ENCODE measurements around the gene PFKFB1.

The PFKFB1 gene
- long read RNA-seq, donor 1: 0 reads
- long read RNA-seq, donor 2: 0 reads
- long read RNA-seq, donor 3: 0 reads
- long read RNA-seq, donor 4: 0 reads
- long read RNA-seq, donor 5: 0 reads
- long read RNA-seq, donor 6: 0 reads
- long read RNA-seq, donor 7: 0 reads
- long read RNA-seq, donor 8: 0 reads

GRCh38 chrX:54994099-54994498 lies at the start of gene PFKFB1:
Gene PFKFB1, minus strand, starts transcription at chrX:54994188. Its CDS starts 181 bp downstream, at chrX:54994007.
- no peak for DNase-seq

- no peak for DNase-seq
These were observed 47.5 kb upstream of the PFKFB1 start for GRCh38 chrX:55041514-55041913.

- DNase-seq: no peak
These were observed 45.5 kb upstream of the PFKFB1 start for GRCh38 chrX:55039471-55039870.

- no peak for DNase-seq
These were observed 39.4 kb upstream of the PFKFB1 start for GRCh38 chrX:55033429-55033828.

- DNase-seq: no peak
These were observed 36.5 kb upstream of the PFKFB1 start, which contains the start of gene ALAS2 for GRCh38 chrX:55030271-55031205. Gene ALAS2, minus strand, starts transcription at chrX:55030977. Its CDS starts 4,977 bp downstream, at chrX:55026000.

- DNase-seq: no peak
These were observed 35.3 kb upstream of the PFKFB1 start for GRCh38 chrX:55029291-55029690.

GRCh38 chrX:55028611-55029010 lies 34.6 kb upstream of the PFKFB1 start:
- no peak for DNase-seq

- DNase-seq: no peak
These were observed 34.1 kb upstream of the PFKFB1 start for GRCh38 chrX:55028040-55028439.

GRCh38 chrX:55026840-55027239 lies 32.9 kb upstream of the PFKFB1 start:
- no peak for DNase-seq

- no peak for DNase-seq
These were observed 32.2 kb upstream of the PFKFB1 start for GRCh38 chrX:55026143-55026542.

GRCh38 chrX:55014897-55015299 lies 20.9 kb upstream of the PFKFB1 start:
- DNase-seq: no peak

- DNase-seq: no peak
These were observed 17.3 kb upstream of the PFKFB1 start for GRCh38 chrX:55011294-55011693.

- no peak for DNase-seq
These were observed 14.8 kb upstream of the PFKFB1 start for GRCh38 chrX:55008571-55009358.

- DNase-seq: no peak
These were observed 13.7 kb upstream of the PFKFB1 start for GRCh38 chrX:55007656-55008055.

GRCh38 chrX:55006827-55007621 lies 13.0 kb upstream of the PFKFB1 start:
- no peak for DNase-seq

GRCh38 chrX:55005256-55005655 lies 11.3 kb upstream of the PFKFB1 start:
- DNase-seq: no peak

- DNase-seq: no peak
These were observed 10.2 kb upstream of the PFKFB1 start for GRCh38 chrX:55004231-55004630.

GRCh38 chrX:54999717-55000598 lies 6.0 kb upstream of the PFKFB1 start, which contains the start of gene APEX2:
Gene APEX2, plus strand, starts transcription at chrX:55000363. Its CDS starts 60 bp downstream, at chrX:55000423.
- DNase-seq: peak; percentile 89

GRCh38 chrX:54995621-54996020 lies 1.6 kb upstream of the PFKFB1 start:
- DNase-seq: no peak

- no peak for DNase-seq
These were observed 822 bp upstream of the PFKFB1 start for GRCh38 chrX:54994668-54995351.
